Measurements from ENCODE around the gene DLGAP5.

Gene DLGAP5

DNA sequence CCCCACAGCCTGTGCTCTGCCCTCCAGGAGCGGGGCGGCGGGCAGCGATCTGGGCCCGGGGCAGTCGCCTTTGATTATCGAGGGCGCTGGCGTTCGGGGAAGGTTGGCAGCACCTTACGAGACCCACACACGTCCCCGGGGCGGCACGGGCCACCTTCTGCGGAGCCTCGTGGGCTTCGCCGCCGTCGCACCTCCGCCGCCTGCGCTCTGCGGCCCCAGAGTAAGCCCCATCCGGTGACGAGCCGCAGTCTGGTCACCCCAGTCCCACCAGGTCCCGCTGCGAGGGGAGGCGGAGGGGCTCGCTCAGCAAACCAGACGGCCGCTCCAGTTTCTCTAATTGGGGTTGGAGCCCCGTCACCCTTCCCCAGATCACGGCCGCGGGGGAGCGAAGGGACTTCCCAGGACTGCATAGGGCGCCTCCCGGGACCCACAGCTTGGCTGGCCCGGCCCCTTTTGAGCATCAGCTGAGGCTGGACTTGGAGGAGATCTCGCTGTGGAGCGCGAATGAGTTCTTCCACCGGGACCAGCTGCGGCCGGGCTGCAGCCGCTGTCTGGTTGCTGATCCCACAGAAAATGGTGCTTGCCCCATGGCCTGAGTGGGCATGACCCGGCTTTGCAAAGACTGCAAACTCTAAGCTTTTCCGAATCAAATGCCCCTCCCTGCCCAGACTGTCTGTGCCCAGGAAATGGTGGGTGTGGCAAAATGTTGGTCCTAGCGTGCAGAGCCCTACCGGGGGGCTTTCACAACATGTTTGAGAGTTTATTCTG lies 61.8 kb downstream of the DLGAP5 start:
- DNase-seq (ENCODE audit: low read depth in 4 of 4, low spot score in 1 of 4): peak in 3 of 4 experiments; percentile 20 to 34 (median 27)

DNA sequence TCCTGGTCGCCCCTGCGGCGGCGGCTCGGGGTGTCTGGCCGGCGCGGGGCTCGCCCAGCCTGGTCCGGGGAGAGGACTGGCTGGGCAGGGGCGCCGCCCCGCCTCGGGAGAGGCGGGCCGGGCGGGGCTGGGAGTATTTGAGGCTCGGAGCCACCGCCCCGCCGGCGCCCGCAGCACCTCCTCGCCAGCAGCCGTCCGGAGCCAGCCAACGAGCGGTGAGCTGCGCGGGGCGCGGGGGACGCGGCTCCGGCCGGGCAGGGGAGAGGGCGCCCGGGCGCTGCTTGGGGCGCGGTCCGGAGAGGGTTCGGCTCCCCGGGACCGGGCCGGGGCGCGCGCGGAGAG lies 62.3 kb downstream of the DLGAP5 start, which contains the start of gene LGALS3:
Gene LGALS3, plus strand, starts transcription at position 167 of the 342 bp plus-strand sequence. CDS start 8,122 bp downstream, outside the sequence.
- peak in 2 of 4 experiments; percentile 11 to 24 for DNase-seq (ENCODE audit: low read depth in 4 of 4, low spot score in 1 of 4)

DNA sequence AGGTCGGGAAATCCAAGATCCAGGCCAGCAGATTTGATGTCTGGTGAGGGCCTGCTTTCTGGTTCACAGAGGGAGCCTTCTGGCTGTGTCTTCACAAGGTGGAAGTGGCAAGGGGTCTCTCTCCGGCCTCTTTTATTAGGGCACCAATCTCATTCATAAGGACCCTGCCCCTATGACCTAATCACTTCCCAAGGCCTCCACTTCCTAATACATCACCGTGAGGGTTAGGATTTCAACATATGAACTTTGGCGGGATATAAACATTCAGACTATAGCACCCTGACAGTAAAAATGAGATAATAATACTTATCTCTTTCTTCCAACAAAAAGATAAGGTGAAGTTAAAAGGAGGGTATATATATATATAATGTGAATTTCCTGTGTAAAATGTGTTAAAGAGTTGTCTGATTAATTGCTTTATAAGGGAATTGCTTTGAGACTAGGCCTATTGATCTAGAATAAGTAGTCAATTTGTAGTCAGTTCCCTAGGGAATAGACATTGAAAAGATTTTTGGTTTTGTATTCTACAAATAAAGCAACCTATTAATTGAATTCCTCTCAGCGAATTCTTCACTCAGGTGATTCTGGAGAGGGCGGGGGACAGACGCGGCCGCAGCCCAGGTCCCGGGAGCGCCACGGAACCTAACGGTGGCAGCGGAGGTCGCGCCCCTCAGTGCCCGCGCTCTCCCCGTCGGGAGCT lies 62.8 kb downstream of the DLGAP5 start:
- DNase-seq (ENCODE audit: low read depth in 4 of 4, low spot score in 1 of 4): no peak

DNA sequence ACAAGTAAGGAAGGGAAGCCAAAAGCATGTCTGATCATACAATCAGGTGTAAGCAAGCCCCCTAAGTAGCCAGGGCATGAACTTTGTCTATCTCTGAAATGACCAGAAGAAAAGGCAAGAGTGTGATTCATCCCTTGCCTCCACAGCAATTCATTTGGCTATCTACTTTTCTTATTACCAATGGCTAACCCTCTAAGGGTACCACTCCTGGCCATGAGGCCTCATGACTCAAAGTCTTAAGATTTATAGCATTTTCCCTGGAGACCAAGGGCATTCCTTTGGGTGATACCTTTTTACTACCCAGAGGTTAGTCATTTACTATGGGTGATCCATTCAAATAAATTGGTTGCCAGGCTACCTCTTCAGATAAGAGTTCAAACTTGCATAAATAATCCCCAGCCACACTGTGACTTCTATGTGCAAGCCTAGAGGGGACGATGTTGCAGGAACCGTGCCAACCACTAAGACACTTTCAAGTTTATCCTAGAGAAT lies 63.9 kb downstream of the DLGAP5 start:
- no peak for DNase-seq (ENCODE audit: low read depth in 4 of 4, low spot score in 1 of 4)

DNA sequence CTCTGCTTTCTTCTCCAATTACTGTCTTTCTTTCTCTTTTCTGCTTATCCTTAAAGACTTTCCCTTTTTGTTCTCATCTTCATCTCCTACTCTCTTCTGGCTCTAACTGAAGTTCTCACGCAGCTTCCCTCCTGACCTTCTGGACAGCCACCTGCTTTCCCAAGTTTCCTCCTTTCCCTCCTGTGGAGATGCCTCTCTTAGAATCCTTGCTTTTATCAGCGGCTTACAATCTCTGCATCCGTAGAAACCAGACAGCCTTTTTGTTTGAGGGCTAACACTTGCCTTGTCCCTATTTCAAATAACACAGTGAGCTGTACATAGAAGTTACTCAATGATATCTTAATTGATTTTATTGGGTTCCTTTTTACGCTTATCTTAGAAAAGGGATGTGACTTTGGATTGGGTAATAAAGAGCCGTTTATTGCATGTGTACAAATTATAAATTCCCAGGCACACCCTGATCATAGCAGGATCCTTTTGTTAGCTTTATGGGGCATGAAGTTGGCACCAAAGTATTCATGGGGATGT lies 64.4 kb downstream of the DLGAP5 start:
- no peak for DNase-seq (ENCODE audit: low read depth in 4 of 4, low spot score in 1 of 4)

DNA sequence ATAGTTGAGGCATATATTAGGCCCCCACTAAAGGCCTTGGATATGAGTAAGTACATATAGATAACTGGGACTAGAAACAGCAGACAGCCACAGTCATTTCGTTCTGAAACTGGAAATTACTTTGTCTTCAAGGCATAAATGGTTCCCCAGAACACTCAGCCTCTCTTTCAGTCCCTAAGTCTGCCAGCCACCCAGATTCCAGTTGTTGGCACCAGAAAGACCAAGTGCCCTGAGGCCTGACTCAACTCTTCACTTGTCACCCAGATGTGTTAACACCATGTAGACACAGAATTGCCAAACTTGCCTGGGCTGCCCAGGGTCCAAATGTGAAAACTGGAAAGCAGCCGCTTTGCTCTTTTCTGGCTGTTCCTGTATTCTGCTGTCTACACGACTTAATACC lies 65.4 kb downstream of the DLGAP5 start:
- DNase-seq (ENCODE audit: low read depth in 4 of 4, low spot score in 1 of 4): no peak

DNA sequence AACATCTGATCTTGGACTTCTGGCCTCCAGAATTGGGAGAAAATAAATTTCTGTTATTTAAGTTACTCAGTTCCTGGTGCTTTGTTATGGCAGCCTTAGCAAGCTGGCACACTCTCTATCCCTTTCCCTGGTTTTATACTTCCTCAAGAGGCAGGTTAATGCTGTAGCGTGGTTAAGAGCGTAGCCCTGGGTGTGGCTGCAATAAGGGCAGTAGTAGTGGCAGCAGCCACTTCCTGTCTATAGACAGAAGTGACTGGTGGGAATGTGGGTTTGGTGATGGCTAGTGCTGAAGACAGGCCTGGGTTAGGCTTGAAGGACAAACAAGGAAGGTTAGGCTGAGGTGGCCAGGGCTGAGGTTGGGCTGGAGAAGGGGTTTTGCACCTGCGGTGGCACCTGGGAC lies 66.0 kb downstream of the DLGAP5 start:
- DNase-seq (ENCODE audit: low read depth in 4 of 4, low spot score in 1 of 4): no peak

DNA sequence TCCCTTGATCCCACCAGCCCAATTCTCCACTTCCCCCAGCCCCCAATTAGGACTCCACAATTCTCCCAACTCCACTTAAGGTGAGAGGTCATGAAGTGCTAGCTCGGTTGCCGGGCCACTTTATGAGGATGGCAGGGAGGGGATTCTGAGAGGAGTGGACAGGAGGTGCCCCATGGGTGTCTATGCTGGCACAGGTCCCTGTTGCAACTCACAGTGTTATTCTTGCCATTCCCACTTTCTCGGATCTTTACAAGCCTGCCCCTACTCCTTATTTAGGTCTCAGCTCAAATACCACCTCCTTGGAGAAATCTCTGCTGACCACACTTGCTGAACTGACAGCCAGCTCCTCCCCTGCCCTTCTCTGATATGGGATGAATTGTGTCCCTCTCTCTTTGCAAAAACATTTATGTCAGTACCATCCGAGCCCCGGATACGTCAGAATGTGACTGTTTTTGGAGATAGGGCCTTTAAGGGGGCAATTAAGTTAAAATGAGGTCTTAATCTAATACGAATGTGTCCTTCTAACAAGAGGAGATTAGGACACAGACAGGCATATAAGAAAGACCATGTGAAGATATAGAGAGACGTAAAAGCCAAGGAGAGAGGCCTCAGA lies 66.5 kb downstream of the DLGAP5 start:
- no peak for DNase-seq (ENCODE audit: low read depth in 4 of 4, low spot score in 1 of 4)

DNA sequence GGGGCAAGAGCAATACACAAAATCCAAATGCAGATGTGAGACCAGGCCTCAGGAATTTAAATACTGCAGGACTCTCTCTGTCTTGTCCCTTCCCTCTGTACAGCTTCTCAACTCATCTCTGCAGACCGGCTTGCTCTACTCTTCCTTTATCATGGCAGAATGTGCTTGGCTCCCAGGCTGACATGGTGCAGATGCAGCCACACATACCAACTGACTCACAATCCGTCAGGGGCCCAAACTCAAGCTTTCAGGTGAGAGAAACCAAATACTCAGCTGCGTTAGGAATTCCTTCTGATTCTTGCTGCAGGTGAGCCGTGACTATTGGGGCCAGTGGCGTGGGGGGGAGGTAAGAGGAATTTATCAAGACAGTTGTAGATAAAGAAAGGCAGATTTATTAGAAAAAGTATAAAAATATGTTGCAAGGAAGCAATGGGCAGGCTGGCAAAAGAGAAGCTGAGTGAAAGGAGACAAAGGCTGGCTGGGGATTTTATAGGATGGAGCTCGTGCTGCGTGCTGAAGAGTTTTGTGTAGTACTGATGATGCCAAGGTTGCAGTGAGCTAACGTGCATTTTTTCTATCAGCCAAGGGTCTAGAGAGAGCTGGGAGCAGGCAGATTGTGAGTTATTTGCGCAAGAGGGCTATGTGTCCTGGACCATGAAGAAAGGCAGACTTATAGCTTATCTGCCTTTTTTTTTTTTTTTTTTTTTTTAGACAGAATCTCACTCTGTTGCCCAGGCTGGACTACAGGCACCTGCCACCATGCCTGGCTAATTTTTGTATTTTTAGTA lies 67.3 kb downstream of the DLGAP5 start:
- no peak for DNase-seq (ENCODE audit: low read depth in 4 of 4, low spot score in 1 of 4)

DNA sequence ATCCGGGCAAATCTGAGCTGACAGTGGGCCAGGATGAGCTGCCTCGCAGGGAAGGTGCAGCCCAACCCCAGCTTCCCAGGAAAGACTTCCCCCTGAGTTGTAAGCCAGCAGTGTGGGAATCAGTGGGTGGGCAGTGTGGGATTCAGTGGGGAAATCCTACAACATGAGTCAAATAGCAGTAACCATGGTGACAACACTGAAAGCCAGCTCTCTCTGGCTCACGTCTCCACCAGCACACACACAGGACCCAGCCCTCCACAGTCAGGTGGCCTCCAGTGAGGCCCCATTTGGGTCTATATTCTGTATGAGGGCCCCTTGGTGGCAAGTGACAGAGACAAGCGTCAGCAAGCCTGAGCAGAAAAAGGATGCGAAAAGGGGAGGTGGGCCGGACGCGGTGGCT lies 68.3 kb downstream of the DLGAP5 start:
- DNase-seq (ENCODE audit: low read depth in 4 of 4, low spot score in 1 of 4): no peak

DNA sequence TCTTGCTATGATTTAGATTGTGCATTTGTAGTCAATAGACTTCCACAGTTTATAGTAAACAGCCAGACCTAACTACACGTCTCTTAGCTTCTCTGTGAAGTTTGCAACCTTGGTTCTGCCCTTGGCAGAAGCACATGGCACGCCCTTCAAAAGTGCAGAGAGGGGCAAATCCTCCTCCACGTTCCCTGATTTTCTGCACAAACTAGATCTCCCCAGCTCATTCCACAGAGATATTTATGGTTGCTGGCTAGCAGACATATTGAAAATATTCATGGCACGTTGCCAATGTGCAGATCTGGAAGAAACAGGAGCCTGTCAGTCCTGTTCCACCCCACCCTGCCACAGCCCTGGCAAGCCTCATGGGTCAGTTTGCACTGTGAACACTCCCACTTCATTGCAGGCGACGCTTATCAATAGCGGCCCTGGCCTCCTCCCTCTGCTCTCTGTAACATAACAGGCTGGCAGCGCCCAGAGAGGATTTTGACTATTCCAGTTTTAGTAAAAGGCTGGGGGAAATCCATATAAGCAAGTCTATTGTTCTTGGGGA lies 68.9 kb downstream of the DLGAP5 start:
- DNase-seq (ENCODE audit: low read depth in 4 of 4, low spot score in 1 of 4): no peak

DNA sequence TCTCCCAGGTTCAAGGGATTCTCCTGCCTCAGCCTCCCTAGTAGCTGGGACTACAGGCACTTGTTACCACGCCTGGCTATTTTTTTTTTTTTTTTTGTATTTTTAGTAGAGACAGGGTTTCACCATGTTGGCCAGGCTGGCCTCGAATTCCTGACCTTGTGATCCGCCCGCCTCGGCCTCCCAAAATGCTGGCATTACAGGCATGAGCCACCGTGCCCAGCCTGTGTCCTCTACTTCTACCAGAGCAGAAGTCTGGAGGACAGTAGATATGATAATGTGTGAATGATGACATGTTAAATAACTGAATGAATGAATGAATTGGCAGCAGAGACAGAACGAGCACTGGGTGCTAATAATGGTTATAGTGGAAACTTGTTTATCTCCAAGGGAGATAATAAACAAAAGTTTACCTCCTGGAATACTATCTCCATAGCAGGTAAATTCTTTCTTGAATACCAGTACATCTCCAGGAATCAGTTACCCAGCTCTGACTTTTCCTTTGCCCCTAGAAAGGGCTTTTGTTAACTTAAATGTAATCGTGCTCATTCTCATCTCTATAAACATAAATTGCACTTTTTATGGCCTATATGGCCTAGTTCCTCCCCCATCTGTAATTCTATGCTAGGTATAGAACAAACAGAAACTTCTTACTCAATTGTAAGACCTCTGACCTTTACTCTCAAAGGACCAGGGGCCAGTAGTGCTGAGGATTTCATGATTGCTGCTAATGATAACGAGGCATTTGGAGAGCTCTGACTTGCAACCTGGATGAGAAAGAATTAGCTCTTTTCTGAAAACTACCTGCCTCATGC lies 69.6 kb downstream of the DLGAP5 start:
- DNase-seq (ENCODE audit: low read depth in 4 of 4, low spot score in 1 of 4): no peak

DNA sequence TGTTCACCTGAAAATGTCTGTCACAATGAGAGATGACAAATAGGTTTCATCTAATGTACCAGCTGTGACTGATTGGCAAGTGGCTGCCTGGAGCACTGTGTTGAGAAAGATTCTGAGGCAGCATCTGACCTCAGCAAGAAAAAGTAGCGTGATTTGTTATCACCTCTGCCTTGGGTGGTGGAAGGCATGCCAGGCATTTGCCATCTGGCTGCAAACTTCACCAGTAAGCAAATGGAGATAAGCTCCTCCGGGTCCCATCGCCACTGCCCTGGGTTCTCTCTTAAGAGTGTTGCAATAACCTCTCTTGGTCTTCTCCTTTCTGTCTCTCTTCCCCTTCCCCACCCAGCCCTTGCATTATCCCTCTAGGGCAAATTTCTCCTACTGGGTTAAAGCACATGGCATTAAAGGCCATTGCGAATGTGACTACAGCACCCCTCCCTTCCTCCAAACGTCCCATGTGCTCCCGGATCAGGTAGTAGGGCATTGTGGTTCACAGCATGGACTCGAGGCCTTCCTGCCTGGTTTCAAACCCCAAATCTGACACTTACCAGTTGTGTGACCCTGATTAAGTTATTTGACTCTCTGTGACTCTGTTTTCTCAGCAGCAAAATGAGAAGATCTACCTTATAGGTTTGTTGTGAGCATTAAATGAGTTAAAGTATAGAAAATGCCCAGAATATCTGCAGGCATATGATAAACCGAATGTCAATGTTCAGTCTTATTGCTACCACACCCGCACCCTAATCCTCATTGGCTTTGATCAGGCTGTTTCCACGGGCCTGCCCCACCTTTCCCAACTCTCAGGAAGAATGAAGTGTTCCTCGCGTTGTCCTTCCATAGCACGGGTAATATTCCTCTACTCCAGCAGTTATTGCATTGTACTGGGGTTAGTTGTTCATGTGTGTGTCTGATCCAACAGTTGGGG lies 70.6 kb downstream of the DLGAP5 start:
- no peak for DNase-seq (ENCODE audit: low read depth in 4 of 4, low spot score in 1 of 4)

DNA sequence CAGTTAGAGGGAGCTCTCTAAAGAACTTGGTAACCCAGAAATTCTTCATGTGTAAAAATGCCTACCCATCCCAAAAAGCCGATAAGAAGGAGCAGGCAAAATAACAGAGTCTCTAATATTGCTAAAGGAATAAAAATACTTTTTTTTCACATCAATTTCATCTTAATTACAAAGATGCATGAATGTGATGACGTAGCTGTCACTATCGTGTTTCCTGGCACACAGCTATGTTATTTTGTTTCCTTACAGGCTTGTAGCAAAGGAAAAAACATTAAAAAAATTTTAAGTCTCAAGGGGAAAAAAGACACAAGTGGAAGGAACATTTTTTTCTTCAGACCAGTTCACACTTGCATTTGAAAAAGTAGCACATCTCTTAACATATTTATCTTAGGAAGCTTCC lies 72.6 kb downstream of the DLGAP5 start:
- DNase-seq (ENCODE audit: low read depth in 4 of 4, low spot score in 1 of 4): no peak

DNA sequence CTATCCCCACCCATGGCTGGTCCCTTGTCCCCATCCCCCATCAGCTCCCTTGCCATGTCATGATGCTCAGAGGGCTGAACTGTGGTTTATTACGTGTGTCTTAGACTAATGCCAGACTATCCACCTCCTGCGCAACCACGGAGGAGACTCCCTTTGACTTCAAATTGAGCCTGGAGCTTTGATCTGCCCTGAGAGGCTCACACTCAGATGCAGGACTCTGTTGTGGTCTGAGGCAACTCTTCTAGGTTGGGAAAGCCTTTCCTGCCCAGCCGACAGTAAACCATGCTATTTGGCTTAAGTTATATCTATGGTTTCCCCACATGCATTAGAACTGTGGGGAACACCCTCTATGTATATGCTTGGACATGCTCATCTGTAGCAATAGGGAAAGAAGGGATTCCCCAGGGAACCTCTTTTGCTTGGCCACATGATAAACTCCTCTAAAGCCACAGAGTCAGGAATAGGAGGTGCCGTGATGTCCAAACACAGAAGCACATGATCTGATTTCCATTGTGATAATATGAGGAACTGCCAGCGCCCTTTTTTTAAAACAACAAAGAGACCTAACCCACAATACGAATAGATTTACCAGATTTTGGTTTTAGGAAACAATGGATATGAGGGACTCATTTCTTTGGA lies 73.5 kb downstream of the DLGAP5 start:
- DNase-seq (ENCODE audit: low read depth in 4 of 4, low spot score in 1 of 4): no peak

DNA sequence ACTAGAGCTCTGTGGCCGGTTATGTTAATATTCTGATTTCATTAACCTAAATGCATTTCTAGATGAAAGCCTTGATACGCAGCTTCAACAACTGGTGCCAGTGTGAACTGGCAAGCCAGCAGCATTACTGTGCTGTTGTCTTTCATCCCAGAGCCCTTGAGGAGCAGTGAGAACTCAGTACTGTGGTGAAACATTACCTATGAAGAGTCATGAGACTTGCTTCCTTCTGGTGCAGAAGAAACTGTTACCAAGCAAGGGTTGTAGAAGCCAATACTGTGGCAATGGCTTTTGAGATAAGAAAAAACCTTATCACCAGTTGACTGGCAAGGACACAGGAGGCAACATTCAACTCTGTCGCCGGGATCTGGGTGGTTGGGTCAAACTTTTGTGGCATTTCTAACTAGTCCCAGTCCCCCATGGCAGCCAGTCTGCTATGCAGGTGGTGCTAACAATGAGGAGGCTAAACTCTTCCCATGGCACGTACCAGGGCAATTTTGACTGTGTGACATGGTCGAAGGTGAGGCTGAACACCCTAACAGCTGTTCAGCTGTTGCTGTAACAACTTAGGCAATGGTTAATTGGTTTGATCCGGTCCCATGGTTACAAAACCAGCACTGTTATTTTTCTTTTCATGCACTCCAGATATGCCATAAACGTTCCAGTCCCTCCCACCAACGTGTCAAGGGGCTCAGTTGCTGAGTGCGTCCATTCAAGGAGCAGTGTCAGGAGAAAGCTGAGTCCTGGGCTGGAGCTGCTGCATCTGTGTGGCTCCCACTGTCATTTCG lies 74.9 kb downstream of the DLGAP5 start:
- DNase-seq (ENCODE audit: low read depth in 4 of 4, low spot score in 1 of 4): no peak

DNA sequence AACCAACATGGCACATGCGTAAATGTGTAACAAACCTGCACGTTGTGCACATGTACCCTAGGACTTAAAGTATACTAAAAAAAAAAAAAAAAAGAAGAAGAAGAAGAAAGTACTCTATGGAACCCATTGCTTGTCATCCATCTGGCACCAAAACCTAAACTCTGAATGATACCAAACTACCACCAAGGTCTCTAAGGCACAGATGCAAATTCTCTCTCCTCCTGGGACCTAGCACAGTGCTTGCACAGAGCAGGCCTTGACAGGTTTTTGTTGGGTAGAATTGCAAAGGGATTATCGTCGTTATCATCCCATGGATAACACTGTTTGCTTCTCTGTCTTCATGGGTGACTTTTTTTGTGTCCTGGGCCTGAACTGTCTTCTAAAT lies 75.5 kb downstream of the DLGAP5 start:
- no peak for DNase-seq (ENCODE audit: low read depth in 4 of 4, low spot score in 1 of 4)

DNA sequence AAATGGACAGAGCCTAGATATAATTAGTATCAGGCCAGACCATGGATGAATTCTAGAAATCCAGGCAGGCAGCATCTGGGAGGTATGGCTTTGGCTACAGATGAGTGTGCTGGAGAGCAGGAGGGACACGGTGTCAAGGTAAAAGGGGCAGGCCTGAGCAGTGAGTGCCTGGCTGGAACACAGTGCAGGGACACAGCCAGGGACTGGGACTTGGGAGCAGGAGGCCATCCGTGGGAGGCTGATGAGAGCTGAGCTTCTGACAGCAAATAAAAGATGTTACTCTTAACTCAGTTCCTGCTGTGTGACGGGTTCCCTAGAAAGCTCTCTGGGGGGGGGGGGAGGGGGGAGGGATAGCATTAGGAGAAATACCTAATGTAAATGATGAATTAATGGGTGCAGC lies 75.9 kb downstream of the DLGAP5 start:
- DNase-seq (ENCODE audit: low read depth in 4 of 4, low spot score in 1 of 4): no peak

All from stimulated activated CD4-positive, alpha-beta T cell treated with anti-CD3 and anti-CD28 coated beads, Interleukin-1b, Interleukin-23, amount 100 ng/mL, for 24 hours (primary cell).